ENCODE measurements around the gene TBCD.

TBCD gene

GRCh38 chr17:82789051-82789592 lies 37.3 kb downstream of the TBCD start:
- H3K27ac ChIP-seq, result no peak overlapping the region
- no peak for TF ChIP-seq FOXP2 (optimal IDR thresholded peaks at IDR 0.05; ENCODE audit: control extremely low read depth, extremely low read length, insufficient read depth)
- TF ChIP-seq POLR2AphosphoS5 (IDR thresholded peaks at IDR 0.05; ENCODE audit: borderline replicate concordance, low read depth, low read length), result no peak
- TF ChIP-seq EZH2 (IDR thresholded peaks at IDR 0.05), result no peak
- no peak overlapping the region for H3K4me3 ChIP-seq
- H3K9me3 ChIP-seq (ENCODE audit: low read depth, low read length), result no peaks in the 10 kb centered on the region
- H3K36me3 ChIP-seq (ENCODE audit: insufficient read depth, low read length), result no peaks in the 10 kb centered on the region
- no peak overlapping the region for H3K9ac ChIP-seq (ENCODE audit: insufficient read length)
- no peak for DNase-seq (ENCODE audit: low read depth, low spot score)

- no peak overlapping the region for H3K4me3 ChIP-seq
- H3K36me3 ChIP-seq (ENCODE audit: insufficient read depth, low read length), result 0 out of 2 replicates have a peak, but pooled peaks cover 2% of the 10 kb centered on the region
- H3K9me3 ChIP-seq (ENCODE audit: low read depth, low read length), result no peaks in the 10 kb centered on the region
- no peak overlapping the region for H3K27ac ChIP-seq
- no peak for DNase-seq (ENCODE audit: low read depth, low spot score)
- TF ChIP-seq EZH2 (IDR thresholded peaks at IDR 0.05), result no peak
- TF ChIP-seq FOXP2 (optimal IDR thresholded peaks at IDR 0.05; ENCODE audit: control extremely low read depth, extremely low read length, insufficient read depth), result no peak
- no peak for TF ChIP-seq POLR2AphosphoS5 (IDR thresholded peaks at IDR 0.05; ENCODE audit: borderline replicate concordance, low read depth, low read length)
- H3K9ac ChIP-seq (ENCODE audit: insufficient read length), result no peak overlapping the region
These were observed 37.9 kb downstream of the TBCD start for GRCh38 chr17:82789806-82790205.

- Histone ChIP-seq H3K27ac (no peak overlapping the region), H3K4me3 (no peak overlapping the region), H3K9me3 (ENCODE audit: low read depth, low read length) (no peaks in the 10 kb centered on the region), H3K36me3 (ENCODE audit: insufficient read depth, low read length) (peaks cover 2% of the 10 kb centered on the region; the same call in 1 of the 2 replicates), H3K9ac (ENCODE audit: insufficient read length) (no peak overlapping the region)
- no peak for DNase-seq (ENCODE audit: low read depth, low spot score)
- no peak for TF ChIP-seq EZH2 (IDR thresholded peaks at IDR 0.05)
- TF ChIP-seq POLR2AphosphoS5 (IDR thresholded peaks at IDR 0.05; ENCODE audit: borderline replicate concordance, low read depth, low read length), result no peak
- no peak for TF ChIP-seq FOXP2 (optimal IDR thresholded peaks at IDR 0.05; ENCODE audit: control extremely low read depth, extremely low read length, insufficient read depth)
These were observed 38.5 kb downstream of the TBCD start for GRCh38 chr17:82790391-82790790.

GRCh38 chr17:82791532-82791931 lies 39.7 kb downstream of the TBCD start:
- Histone ChIP-seq H3K27ac (no peak overlapping the region), H3K4me3 (no peak overlapping the region), H3K9ac (ENCODE audit: insufficient read length) (no peak overlapping the region), H3K9me3 (ENCODE audit: low read depth, low read length) (no peaks in the 10 kb centered on the region), H3K36me3 (ENCODE audit: insufficient read depth, low read length) (peaks cover 2% of the 10 kb centered on the region; the same call in 1 of the 2 replicates)
- no peak for DNase-seq (ENCODE audit: low read depth, low spot score)
- TF ChIP-seq EZH2 (IDR thresholded peaks at IDR 0.05) (no peak), POLR2AphosphoS5 (IDR thresholded peaks at IDR 0.05; ENCODE audit: borderline replicate concordance, low read depth, low read length) (no peak), FOXP2 (optimal IDR thresholded peaks at IDR 0.05; ENCODE audit: control extremely low read depth, extremely low read length, insufficient read depth) (no peak)

- H3K27ac ChIP-seq, result peak overlapping the region; percentile 72
- DNase-seq (ENCODE audit: low read depth, low spot score), result no peak
- H3K36me3 ChIP-seq (ENCODE audit: insufficient read depth, low read length), result peaks cover 7% of the 10 kb centered on the region; the same call in 1 of the 2 replicates
- H3K4me3 ChIP-seq, result peak overlapping the region; percentile 21
- TF ChIP-seq FOXP2 (optimal IDR thresholded peaks at IDR 0.05; ENCODE audit: control extremely low read depth, extremely low read length, insufficient read depth) (no peak), EZH2 (IDR thresholded peaks at IDR 0.05) (no peak)
- H3K9me3 ChIP-seq (ENCODE audit: low read depth, low read length), result no peaks in the 10 kb centered on the region
- no peak overlapping the region for H3K9ac ChIP-seq (ENCODE audit: insufficient read length)
These were observed 42.2 kb downstream of the TBCD start for GRCh38 chr17:82793974-82794630.

GRCh38 chr17:82794781-82795482 lies 43.1 kb downstream of the TBCD start:
- no peaks in the 10 kb centered on the region for H3K9me3 ChIP-seq (ENCODE audit: low read depth, low read length)
- peak overlapping the region; percentile 60 for H3K27ac ChIP-seq
- peak overlapping the region; percentile 21; the same call in 1 of the 2 replicates for H3K4me3 ChIP-seq
- peaks cover 7% of the 10 kb centered on the region; the same call in 1 of the 2 replicates for H3K36me3 ChIP-seq (ENCODE audit: insufficient read depth, low read length)
- DNase-seq (ENCODE audit: low read depth, low spot score), result no peak
- TF ChIP-seq FOXP2 (optimal IDR thresholded peaks at IDR 0.05; ENCODE audit: control extremely low read depth, extremely low read length, insufficient read depth), result no peak
- no peak for TF ChIP-seq EZH2 (IDR thresholded peaks at IDR 0.05)
- no peak for TF ChIP-seq POLR2AphosphoS5 (IDR thresholded peaks at IDR 0.05; ENCODE audit: borderline replicate concordance, low read depth, low read length)
- H3K9ac ChIP-seq (ENCODE audit: insufficient read length), result no peak overlapping the region

GRCh38 chr17:82795615-82796014 lies 43.8 kb downstream of the TBCD start:
- Histone ChIP-seq H3K27ac (no peak overlapping the region), H3K9ac (ENCODE audit: insufficient read length) (no peak overlapping the region), H3K4me3 (no peak overlapping the region), H3K36me3 (ENCODE audit: insufficient read depth, low read length) (peaks cover 14% of the 10 kb centered on the region; the same call in 1 of the 2 replicates), H3K9me3 (ENCODE audit: low read depth, low read length) (no peaks in the 10 kb centered on the region)
- TF ChIP-seq POLR2AphosphoS5 (IDR thresholded peaks at IDR 0.05; ENCODE audit: borderline replicate concordance, low read depth, low read length), result no peak
- TF ChIP-seq FOXP2 (optimal IDR thresholded peaks at IDR 0.05; ENCODE audit: control extremely low read depth, extremely low read length, insufficient read depth), result no peak
- TF ChIP-seq EZH2 (IDR thresholded peaks at IDR 0.05), result no peak
- no peak for DNase-seq (ENCODE audit: low read depth, low spot score)

- no peak overlapping the region for H3K4me3 ChIP-seq
- peaks cover 14% of the 10 kb centered on the region; the same call in 1 of the 2 replicates for H3K36me3 ChIP-seq (ENCODE audit: insufficient read depth, low read length)
- H3K9me3 ChIP-seq (ENCODE audit: low read depth, low read length), result no peaks in the 10 kb centered on the region
- no peak overlapping the region for H3K9ac ChIP-seq (ENCODE audit: insufficient read length)
- DNase-seq (ENCODE audit: low read depth, low spot score), result no peak
- H3K27ac ChIP-seq, result no peak overlapping the region
- TF ChIP-seq POLR2AphosphoS5 (IDR thresholded peaks at IDR 0.05; ENCODE audit: borderline replicate concordance, low read depth, low read length) (no peak), EZH2 (IDR thresholded peaks at IDR 0.05) (no peak), FOXP2 (optimal IDR thresholded peaks at IDR 0.05; ENCODE audit: control extremely low read depth, extremely low read length, insufficient read depth) (no peak)
These were observed 45.2 kb downstream of the TBCD start for GRCh38 chr17:82797061-82797460.
